ENCODE measurements around the gene LRRC4C. TPM values are rescaled to one million over a fixed set of nuclear protein-coding genes. Genes with fewer than 3 reads are reported as not detected.

Gene LRRC4C
- total RNA-seq, 1 experiment from 2014 or later, result 0.13 TPM

DNA sequence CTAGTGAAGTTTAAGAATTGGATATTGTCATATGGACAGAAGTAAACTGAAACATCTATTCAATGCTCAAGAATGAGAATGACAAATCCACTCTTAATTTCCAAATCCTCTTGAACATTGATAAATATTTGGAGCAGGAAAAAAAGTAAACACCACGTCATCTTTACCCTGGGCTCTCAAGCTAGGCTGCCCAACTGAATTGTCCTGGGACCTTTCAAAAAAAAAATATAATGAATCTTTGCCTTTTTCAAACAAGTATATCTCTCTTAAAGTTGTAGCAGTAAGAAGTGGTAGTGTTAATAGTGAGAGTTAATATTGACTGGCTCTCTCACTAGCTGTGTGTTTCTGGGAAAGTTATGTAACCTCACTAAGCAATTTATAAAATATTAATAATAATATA lies 374.3 kb downstream of the LRRC4C start:
- Mint-ChIP-seq H3K36me3 (ENCODE audit: insufficient read depth in 1 of 3, low read depth in 3 of 3) (no peaks in the 10 kb centered on the region), H3K27ac (no peak overlapping the region), H3K4me1 (peaks cover 3 to 6% of the 10 kb centered on the region in 2 experiments; a peak in 3 of 4 replicates), H3K4me3 (no peak overlapping the region), H3K9me3 (no peaks in the 10 kb centered on the region), H3K27me3 (ENCODE audit: low read depth) (no peaks in the 10 kb centered on the region)
- Histone ChIP-seq H2AK5ac (ENCODE audit: insufficient read length, low read length) (no peak overlapping the region), H3K4me2 (ENCODE audit: insufficient read depth, insufficient read length, low read length) (no peak overlapping the region), H3K27me3 (ENCODE audit: insufficient read depth, low read length) (no peaks in the 10 kb centered on the region), H4K8ac (replicated peaks; ENCODE audit: insufficient read length, low read depth, low read length) (no peak overlapping the region), H3K4ac (ENCODE audit: low read depth, low read length) (no peak overlapping the region), H2BK15ac (ENCODE audit: low read depth, low read length) (no peak overlapping the region), H2BK5ac (ENCODE audit: insufficient read length, low read length) (no peak overlapping the region), H3K9ac (ENCODE audit: extremely low read depth, insufficient read length, low read length) (no peak overlapping the region), H2AFZ (ENCODE audit: low read length) (no peak overlapping the region), H3K56ac (ENCODE audit: insufficient read length, low read depth, low read length) (no peak overlapping the region), H4K5ac (ENCODE audit: insufficient read length, low read depth, low read length) (no peak overlapping the region), H3K79me2 (ENCODE audit: insufficient read depth, low read length) (no peaks in the 10 kb centered on the region), H3K18ac (ENCODE audit: insufficient read length, low read depth, low read length) (no peak overlapping the region), H3K23ac (ENCODE audit: insufficient read length, low read depth, low read length) (no peak overlapping the region), H2BK20ac (ENCODE audit: low read depth, low read length, poor library complexity, severe bottlenecking) (no peak overlapping the region), H2BK12ac (ENCODE audit: insufficient read length, low read depth, low read length) (no peak overlapping the region), H3K23me2 (ENCODE audit: insufficient read length, low read depth, low read length, poor library complexity, severe bottlenecking) (no peaks in the 10 kb centered on the region), H3K4me1 (ENCODE audit: insufficient read depth, low read length) (no peaks in the 10 kb centered on the region), H3K9me3 (ENCODE audit: control insufficient read depth, low read depth, low read length) (no peaks in the 10 kb centered on the region), H3K14ac (ENCODE audit: insufficient read depth, low read length) (no peak overlapping the region), H3K27ac (ENCODE audit: insufficient read length, low read depth, low read length) (no peak overlapping the region), H4K20me1 (ENCODE audit: control insufficient read depth, insufficient read depth, insufficient read length) (no peaks in the 10 kb centered on the region), H4K91ac (ENCODE audit: insufficient read length, low read depth, low read length) (no peak overlapping the region), H3K79me1 (ENCODE audit: insufficient read depth, low read depth, low read length, poor library complexity, severe bottlenecking) (no peaks in the 10 kb centered on the region), H3T11ph (ENCODE audit: low read length) (no peak overlapping the region), H2BK120ac (ENCODE audit: low read depth, low read length, poor library complexity, severe bottlenecking) (no peak overlapping the region)
- no CpG with 5 or more reads among the region's 1 CpG for WGBS (ENCODE audit: extremely low coverage, insufficient read length, low lambda C conversion rate)
- DNase-seq, result no peak
- TF ChIP-seq, protein P1, sequence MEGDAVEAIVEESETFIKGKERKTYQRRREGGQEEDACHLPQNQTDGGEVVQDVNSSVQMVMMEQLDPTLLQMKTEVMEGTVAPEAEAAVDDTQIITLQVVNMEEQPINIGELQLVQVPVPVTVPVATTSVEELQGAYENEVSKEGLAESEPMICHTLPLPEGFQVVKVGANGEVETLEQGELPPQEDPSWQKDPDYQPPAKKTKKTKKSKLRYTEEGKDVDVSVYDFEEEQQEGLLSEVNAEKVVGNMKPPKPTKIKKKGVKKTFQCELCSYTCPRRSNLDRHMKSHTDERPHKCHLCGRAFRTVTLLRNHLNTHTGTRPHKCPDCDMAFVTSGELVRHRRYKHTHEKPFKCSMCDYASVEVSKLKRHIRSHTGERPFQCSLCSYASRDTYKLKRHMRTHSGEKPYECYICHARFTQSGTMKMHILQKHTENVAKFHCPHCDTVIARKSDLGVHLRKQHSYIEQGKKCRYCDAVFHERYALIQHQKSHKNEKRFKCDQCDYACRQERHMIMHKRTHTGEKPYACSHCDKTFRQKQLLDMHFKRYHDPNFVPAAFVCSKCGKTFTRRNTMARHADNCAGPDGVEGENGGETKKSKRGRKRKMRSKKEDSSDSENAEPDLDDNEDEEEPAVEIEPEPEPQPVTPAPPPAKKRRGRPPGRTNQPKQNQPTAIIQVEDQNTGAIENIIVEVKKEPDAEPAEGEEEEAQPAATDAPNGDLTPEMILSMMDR (conservative IDR thresholded peaks at IDR 0.05), result no peak

Data from H9 (cell line).